HepG2 (cell line): ENCODE measurements around the gene WDR73. TPM values are rescaled to one million over a fixed set of nuclear protein-coding genes. Genes with fewer than 3 reads are reported as not detected.

Source experiments
- ASH2L ChIP-seq: fragments of 300-600, 200-600 bp; sonication (generic); IDR thresholded peaks from 2 replicates; pipeline ENCODE4 v1.7.0; 2017; ENCODE audit warnings: low read depth, mild to moderate bottlenecking, moderate library complexity, mixed read lengths, low read length; ENCODE audit not compliant: insufficient read length
- CEBPB ChIP-seq: IDR thresholded peaks from 2 replicates; pipeline ENCODE4 v1.6.1; 2011; ENCODE audit warnings: low read depth, low read length, improper control_type of control experiment, borderline replicate concordance
- FOXA1 ChIP-seq, 2 experiments: fragments of 450-650 bp in 1 of 2; sonication (generic) in 1 of 2; formaldehyde crosslinking in 1 of 2; IDR thresholded peaks; 2 replicates each; pipeline versions ENCODE4 v1.4.0 to v1.6.1; 2016 to 2020; ENCODE audit warnings: missing genetic modification reagents in 1 of 2
- NR2C2 ChIP-seq: sonication (generic); formaldehyde crosslinking; IDR thresholded peaks from 2 replicates; pipeline ENCODE4 v1.4.0; 2020; ENCODE audit warnings: missing genetic modification reagents, mild to moderate bottlenecking, moderate library complexity, borderline replicate concordance
- RORA ChIP-seq: sonication (generic); formaldehyde crosslinking; IDR thresholded peaks from 2 replicates; pipeline ENCODE4 v1.5.0; 2020; ENCODE audit warnings: mild to moderate bottlenecking, missing genetic modification reagents, moderate library complexity
- SRSF9 ChIP-seq: fragments of 200-400 bp; formaldehyde crosslinking; IDR thresholded peaks from 2 replicates; pipeline ENCODE4 v1.6.1; 2018; ENCODE audit warnings: borderline replicate concordance, mild to moderate bottlenecking, low read depth, low read length; ENCODE audit not compliant: insufficient read depth, poor library complexity, severe bottlenecking
- ZFP82 ChIP-seq: sonication (generic); formaldehyde crosslinking; IDR thresholded peaks from 2 replicates; pipeline ENCODE4 v1.5.1; 2020; ENCODE audit warnings: mild to moderate bottlenecking, missing genetic modification reagents, borderline replicate concordance
- ZNF234 ChIP-seq: sonication (generic); formaldehyde crosslinking; conservative IDR thresholded peaks from 2 replicates; pipeline ENCODE4 v1.5.1; 2020; ENCODE audit warnings: mild to moderate bottlenecking, missing genetic modification reagents
- ZNF510 ChIP-seq: sonication (generic); formaldehyde crosslinking; IDR thresholded peaks from 2 replicates; pipeline ENCODE4 v1.4.0; 2020; ENCODE audit warnings: low read depth, mild to moderate bottlenecking, missing genetic modification reagents
- ZNF646 ChIP-seq: sonication (generic); formaldehyde crosslinking; IDR thresholded peaks from 2 replicates; pipeline ENCODE4 v1.9.0; 2021; ENCODE audit warnings: mild to moderate bottlenecking, missing genetic modification reagents
- ZSCAN12 ChIP-seq: sonication (generic); formaldehyde crosslinking; IDR thresholded peaks from 2 replicates; pipeline ENCODE4 v1.9.0; 2021; ENCODE audit warnings: mild to moderate bottlenecking, missing genetic modification reagents
- polyA plus RNA-seq, 8 experiments: library from polyadenylated mRNA; depleted of rRNA in 3 of 8; stranded (reverse) in 7 of 8; unstranded in 1 of 8; fragments of >200 nt; fragmentation: Illumina TruSeq in 4 of 8; extraction: Trizol in 4 of 8; gene quantifications; 2 replicates each; pipeline versions ENCODE4 v1.2.1 to v1.2.3, GENCODE V29; 2011 to 2016; ENCODE audit warnings: low read depth in 4 of 8, missing spikeins in 1 of 8, mixed read lengths in 1 of 8; ENCODE audit not compliant: insufficient read depth in 1 of 8
- total RNA-seq, 5 experiments: library from RNA; depleted of rRNA; stranded (reverse); fragments of >200 nt; fragmentation: Illumina TruSeq; extraction: Trizol; gene quantifications; 2 replicates each; pipeline ENCODE4 v1.2.3, GENCODE V29; 2016; ENCODE audit warnings: low read depth in 1 of 5
- TF ChIP-seq, protein P1 (sequence below): sonication (generic); formaldehyde crosslinking; IDR thresholded peaks from 2 replicates; pipeline ENCODE4 v1.4.0; 2020; ENCODE audit warnings: missing genetic modification reagents, borderline replicate concordance
- TF ChIP-seq, protein P2 (sequence below): sonication (generic); formaldehyde crosslinking; IDR thresholded peaks from 2 replicates; pipeline ENCODE4 v1.4.0; 2020; ENCODE audit warnings: missing genetic modification reagents
- TF ChIP-seq, protein P3 (sequence below): sonication (generic); formaldehyde crosslinking; conservative IDR thresholded peaks from 2 replicates; pipeline ENCODE4 v1.8.0; 2022; ENCODE audit warnings: missing genetic modification reagents

The WDR73 gene
- total and polyA plus RNA-seq, 2 of the 13 experiments (the other 11 are each of a cell fraction or from before 2014, with no cell fraction given) = 20.0 to 35.5 TPM

- TF ChIP-seq ZNF646 (CRISPR knock-in tag) (0 out of 2 replicates have a peak, but pooled peaks have one; percentile 21), SRSF9 (no peak), NR2C2 (CRISPR knock-in tag) (no peak), CEBPB (no peak), ZNF234 (CRISPR knock-in tag) (no peak), ASH2L (peak; percentile 60), FOXA1 (IDR thresholded peaks at IDR 0.05) (no peak), FOXA1 (CRISPR knock-in tag; IDR thresholded peaks at IDR 0.05) (no peak; the same call in 1 of the 2 replicates), ZSCAN12 (CRISPR knock-in tag) (no peak), ZFP82 (CRISPR knock-in tag) (no peak), RORA (CRISPR knock-in tag) (no peak), ZNF510 (CRISPR knock-in tag) (no peak)
- TF ChIP-seq, protein P1, sequence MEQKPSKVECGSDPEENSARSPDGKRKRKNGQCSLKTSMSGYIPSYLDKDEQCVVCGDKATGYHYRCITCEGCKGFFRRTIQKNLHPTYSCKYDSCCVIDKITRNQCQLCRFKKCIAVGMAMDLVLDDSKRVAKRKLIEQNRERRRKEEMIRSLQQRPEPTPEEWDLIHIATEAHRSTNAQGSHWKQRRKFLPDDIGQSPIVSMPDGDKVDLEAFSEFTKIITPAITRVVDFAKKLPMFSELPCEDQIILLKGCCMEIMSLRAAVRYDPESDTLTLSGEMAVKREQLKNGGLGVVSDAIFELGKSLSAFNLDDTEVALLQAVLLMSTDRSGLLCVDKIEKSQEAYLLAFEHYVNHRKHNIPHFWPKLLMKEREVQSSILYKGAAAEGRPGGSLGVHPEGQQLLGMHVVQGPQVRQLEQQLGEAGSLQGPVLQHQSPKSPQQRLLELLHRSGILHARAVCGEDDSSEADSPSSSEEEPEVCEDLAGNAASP (CRISPR knock-in tag) = peak; percentile 72
- TF ChIP-seq, protein P2, sequence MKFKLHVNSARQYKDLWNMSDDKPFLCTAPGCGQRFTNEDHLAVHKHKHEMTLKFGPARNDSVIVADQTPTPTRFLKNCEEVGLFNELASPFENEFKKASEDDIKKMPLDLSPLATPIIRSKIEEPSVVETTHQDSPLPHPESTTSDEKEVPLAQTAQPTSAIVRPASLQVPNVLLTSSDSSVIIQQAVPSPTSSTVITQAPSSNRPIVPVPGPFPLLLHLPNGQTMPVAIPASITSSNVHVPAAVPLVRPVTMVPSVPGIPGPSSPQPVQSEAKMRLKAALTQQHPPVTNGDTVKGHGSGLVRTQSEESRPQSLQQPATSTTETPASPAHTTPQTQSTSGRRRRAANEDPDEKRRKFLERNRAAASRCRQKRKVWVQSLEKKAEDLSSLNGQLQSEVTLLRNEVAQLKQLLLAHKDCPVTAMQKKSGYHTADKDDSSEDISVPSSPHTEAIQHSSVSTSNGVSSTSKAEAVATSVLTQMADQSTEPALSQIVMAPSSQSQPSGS (CRISPR knock-in tag) = 0 out of 2 replicates have a peak, but pooled peaks have one; percentile 14
- TF ChIP-seq, protein P3, sequence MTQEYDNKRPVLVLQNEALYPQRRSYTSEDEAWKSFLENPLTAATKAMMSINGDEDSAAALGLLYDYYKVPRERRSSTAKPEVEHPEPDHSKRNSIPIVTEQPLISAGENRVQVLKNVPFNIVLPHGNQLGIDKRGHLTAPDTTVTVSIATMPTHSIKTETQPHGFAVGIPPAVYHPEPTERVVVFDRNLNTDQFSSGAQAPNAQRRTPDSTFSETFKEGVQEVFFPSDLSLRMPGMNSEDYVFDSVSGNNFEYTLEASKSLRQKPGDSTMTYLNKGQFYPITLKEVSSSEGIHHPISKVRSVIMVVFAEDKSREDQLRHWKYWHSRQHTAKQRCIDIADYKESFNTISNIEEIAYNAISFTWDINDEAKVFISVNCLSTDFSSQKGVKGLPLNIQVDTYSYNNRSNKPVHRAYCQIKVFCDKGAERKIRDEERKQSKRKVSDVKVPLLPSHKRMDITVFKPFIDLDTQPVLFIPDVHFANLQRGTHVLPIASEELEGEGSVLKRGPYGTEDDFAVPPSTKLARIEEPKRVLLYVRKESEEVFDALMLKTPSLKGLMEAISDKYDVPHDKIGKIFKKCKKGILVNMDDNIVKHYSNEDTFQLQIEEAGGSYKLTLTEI (CRISPR knock-in tag) = no peak
Measured at GRCh38 chr15:84653910-84654688, at the start of gene WDR73 (continued).
